Measurements from ENCODE around the gene SURF4. TPM values are rescaled to one million over a fixed set of nuclear protein-coding genes. Genes with fewer than 3 reads are reported as not detected.
A peak's percentile ranks its signal among the peaks of the same experiment; 100 is the strongest.

The SURF4 gene
- total and polyA plus RNA-seq, 4 donors = 142 to 386 (median 217) TPM

DNA sequence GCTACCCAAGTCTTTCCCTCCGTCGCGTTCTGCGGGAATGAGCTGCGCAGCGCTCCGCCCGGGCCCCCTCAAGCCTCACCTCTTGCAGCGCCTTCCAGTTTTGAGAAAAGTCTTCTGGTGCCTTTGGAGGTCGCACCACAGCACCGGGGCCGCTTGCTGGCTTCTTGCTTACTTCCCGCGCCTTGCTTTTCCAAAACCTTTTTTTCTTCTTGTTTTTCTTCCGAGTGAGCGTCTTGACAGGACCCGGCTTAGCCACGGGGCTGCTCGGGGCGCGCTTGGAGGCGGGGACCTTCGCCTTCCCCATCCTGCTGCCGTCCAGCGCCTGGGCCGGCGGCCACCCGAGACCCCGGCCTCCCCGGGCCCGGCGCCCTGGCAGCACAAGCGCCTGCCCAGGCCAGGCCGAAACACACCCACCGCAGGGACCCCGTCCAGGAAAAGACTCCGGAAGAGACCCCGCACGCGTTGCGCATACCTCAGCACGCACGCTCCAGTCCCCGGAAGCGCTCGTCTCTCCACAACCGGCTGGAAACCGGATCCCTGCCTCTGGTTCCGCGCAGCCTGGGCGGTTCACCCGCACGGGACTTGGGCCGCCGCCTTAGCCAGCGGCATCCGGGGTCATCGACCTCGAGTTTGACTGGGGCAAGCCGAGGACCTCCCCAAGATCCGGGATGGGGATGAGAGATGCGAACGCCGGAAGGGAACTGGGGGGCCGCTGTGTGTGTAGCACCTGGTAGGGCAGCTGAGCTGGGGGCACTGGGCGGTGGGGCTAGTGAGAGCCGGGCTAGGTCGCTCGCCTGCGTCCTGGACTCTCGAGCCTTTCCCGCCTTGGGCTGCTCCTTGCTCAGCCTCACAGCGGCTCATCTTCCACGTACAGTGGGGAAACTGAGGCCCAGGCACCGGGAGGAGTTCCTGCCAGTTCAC is 41.9 kb upstream of the SURF4 start, which contains the start of gene REXO4:
Gene REXO4 (minus strand): TSS at position 470 of the 921 bp plus-strand sequence. CDS start 166 bp downstream, at position 304.
- peak; percentile 84 for DNase-seq (ENCODE audit: low spot score)
- TF ChIP-seq, protein P1, sequence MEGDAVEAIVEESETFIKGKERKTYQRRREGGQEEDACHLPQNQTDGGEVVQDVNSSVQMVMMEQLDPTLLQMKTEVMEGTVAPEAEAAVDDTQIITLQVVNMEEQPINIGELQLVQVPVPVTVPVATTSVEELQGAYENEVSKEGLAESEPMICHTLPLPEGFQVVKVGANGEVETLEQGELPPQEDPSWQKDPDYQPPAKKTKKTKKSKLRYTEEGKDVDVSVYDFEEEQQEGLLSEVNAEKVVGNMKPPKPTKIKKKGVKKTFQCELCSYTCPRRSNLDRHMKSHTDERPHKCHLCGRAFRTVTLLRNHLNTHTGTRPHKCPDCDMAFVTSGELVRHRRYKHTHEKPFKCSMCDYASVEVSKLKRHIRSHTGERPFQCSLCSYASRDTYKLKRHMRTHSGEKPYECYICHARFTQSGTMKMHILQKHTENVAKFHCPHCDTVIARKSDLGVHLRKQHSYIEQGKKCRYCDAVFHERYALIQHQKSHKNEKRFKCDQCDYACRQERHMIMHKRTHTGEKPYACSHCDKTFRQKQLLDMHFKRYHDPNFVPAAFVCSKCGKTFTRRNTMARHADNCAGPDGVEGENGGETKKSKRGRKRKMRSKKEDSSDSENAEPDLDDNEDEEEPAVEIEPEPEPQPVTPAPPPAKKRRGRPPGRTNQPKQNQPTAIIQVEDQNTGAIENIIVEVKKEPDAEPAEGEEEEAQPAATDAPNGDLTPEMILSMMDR (IDR thresholded peaks at IDR 0.05; ENCODE audit: low read depth, low read length, missing input control) = no peak
- TF ChIP-seq, protein P2, sequence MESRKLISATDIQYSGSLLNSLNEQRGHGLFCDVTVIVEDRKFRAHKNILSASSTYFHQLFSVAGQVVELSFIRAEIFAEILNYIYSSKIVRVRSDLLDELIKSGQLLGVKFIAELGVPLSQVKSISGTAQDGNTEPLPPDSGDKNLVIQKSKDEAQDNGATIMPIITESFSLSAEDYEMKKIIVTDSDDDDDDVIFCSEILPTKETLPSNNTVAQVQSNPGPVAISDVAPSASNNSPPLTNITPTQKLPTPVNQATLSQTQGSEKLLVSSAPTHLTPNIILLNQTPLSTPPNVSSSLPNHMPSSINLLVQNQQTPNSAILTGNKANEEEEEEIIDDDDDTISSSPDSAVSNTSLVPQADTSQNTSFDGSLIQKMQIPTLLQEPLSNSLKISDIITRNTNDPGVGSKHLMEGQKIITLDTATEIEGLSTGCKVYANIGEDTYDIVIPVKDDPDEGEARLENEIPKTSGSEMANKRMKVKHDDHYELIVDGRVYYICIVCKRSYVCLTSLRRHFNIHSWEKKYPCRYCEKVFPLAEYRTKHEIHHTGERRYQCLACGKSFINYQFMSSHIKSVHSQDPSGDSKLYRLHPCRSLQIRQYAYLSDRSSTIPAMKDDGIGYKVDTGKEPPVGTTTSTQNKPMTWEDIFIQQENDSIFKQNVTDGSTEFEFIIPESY (IDR thresholded peaks at IDR 0.05) = peak; percentile 68
- TF ChIP-seq FOXA1 (IDR thresholded peaks at IDR 0.05) (no peak), EGR1 (IDR thresholded peaks at IDR 0.05; ENCODE audit: low read depth in 2 of 2) (peak in 1 of 2 donors; percentile 44), HNF4A (conservative IDR thresholded peaks at IDR 0.05) (peak in 1 of 2 donors; percentile 32), YY1 (IDR thresholded peaks at IDR 0.05) (peak; percentile 66), SP1 (IDR thresholded peaks at IDR 0.05) (peak; percentile 61), FOXA2 (IDR thresholded peaks at IDR 0.05) (peak; percentile 10), TAF1 (conservative IDR thresholded peaks at IDR 0.05) (no peak), NR2F2 (IDR thresholded peaks at IDR 0.05) (peak; percentile 73), HNF4G (IDR thresholded peaks at IDR 0.05) (peak; percentile 33), GABPA (IDR thresholded peaks at IDR 0.05 in 1 of 2, conservative IDR thresholded peaks at IDR 0.05 in 1 of 2) (peak; percentile 94 to 99), JUND (IDR thresholded peaks at IDR 0.05) (no peak), RXRA (IDR thresholded peaks at IDR 0.05) (peak; percentile 96 to 98), RAD21 (IDR thresholded peaks at IDR 0.05) (peak; percentile 2 to 50)
- TF ChIP-seq, protein P3, sequence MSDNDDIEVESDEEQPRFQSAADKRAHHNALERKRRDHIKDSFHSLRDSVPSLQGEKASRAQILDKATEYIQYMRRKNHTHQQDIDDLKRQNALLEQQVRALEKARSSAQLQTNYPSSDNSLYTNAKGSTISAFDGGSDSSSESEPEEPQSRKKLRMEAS (IDR thresholded peaks at IDR 0.05) = peak; percentile 89
- Histone ChIP-seq H3K36me3 (ENCODE audit: control insufficient read depth in 4 of 4, insufficient read depth in 3 of 4, low read depth in 1 of 4, low read length in 3 of 4) (peaks cover 4 to 12% (median 5%) of the 10 kb centered on the region in 4 donors), H3K27ac (ENCODE audit: low read depth in 1 of 2, low read length in 2 of 2) (peak within 1 kb of the TSS; percentile 46 to 47), H3K4me1 (ENCODE audit: control insufficient read depth in 4 of 4, insufficient read depth in 4 of 4, low read length in 3 of 4) (peaks cover 5 to 25% (median 20%) of the 10 kb centered on the region in 4 donors), H3K4me3 (ENCODE audit: low read depth in 1 of 3, low read length in 3 of 3) (peak within 1 kb of the TSS; percentile 85 to 96 (median 89)), H3K27me3 (ENCODE audit: control insufficient read depth in 4 of 4, insufficient read depth in 4 of 4, low read length in 3 of 4) (no peaks in the 10 kb centered on the region), H3K9me3 (ENCODE audit: control insufficient read depth in 4 of 4, low read length in 3 of 4) (no peaks in the 10 kb centered on the region), H3K9ac (ENCODE audit: low read depth in 1 of 2, low read length in 2 of 2) (peak within 1 kb of the TSS; percentile 28 to 61)
- 3% methylated on average over 75 of the region's 75 CpGs for WGBS

DNA sequence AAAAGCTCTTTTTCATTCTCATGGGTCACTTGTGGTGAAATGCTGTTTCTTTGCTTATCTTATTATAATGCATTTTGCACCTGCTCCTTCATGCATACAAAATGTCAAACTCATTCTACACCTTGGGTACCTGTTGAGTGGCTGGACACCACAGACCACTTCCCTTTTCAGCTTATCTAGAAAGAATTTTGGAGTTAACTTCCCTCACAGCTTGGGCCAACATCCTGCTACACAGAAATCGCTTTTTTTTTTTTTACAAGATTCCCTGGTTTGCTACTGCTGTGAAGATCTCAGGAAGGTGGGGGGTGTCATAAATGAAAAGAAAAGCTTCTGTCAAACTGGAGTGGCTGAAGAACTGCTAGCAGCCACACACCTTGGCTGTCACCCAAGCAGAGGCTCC is 39.3 kb upstream of the SURF4 start:
- peaks cover 14 to 34% (median 18%) of the 10 kb centered on the region in 4 donors for H3K36me3 ChIP-seq (ENCODE audit: control insufficient read depth in 4 of 4, insufficient read depth in 3 of 4, low read depth in 1 of 4, low read length in 3 of 4)
- TF ChIP-seq, protein P3 (IDR thresholded peaks at IDR 0.05) = no peak
- TF ChIP-seq GABPA (IDR thresholded peaks at IDR 0.05 in 1 of 2, conservative IDR thresholded peaks at IDR 0.05 in 1 of 2) (no peak), TAF1 (conservative IDR thresholded peaks at IDR 0.05) (no peak), EGR1 (IDR thresholded peaks at IDR 0.05; ENCODE audit: low read depth in 2 of 2) (no peak), RXRA (IDR thresholded peaks at IDR 0.05) (no peak)
- TF ChIP-seq, protein P2 (IDR thresholded peaks at IDR 0.05) = no peak
- TF ChIP-seq, protein P4, sequence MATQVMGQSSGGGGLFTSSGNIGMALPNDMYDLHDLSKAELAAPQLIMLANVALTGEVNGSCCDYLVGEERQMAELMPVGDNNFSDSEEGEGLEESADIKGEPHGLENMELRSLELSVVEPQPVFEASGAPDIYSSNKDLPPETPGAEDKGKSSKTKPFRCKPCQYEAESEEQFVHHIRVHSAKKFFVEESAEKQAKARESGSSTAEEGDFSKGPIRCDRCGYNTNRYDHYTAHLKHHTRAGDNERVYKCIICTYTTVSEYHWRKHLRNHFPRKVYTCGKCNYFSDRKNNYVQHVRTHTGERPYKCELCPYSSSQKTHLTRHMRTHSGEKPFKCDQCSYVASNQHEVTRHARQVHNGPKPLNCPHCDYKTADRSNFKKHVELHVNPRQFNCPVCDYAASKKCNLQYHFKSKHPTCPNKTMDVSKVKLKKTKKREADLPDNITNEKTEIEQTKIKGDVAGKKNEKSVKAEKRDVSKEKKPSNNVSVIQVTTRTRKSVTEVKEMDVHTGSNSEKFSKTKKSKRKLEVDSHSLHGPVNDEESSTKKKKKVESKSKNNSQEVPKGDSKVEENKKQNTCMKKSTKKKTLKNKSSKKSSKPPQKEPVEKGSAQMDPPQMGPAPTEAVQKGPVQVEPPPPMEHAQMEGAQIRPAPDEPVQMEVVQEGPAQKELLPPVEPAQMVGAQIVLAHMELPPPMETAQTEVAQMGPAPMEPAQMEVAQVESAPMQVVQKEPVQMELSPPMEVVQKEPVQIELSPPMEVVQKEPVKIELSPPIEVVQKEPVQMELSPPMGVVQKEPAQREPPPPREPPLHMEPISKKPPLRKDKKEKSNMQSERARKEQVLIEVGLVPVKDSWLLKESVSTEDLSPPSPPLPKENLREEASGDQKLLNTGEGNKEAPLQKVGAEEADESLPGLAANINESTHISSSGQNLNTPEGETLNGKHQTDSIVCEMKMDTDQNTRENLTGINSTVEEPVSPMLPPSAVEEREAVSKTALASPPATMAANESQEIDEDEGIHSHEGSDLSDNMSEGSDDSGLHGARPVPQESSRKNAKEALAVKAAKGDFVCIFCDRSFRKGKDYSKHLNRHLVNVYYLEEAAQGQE (IDR thresholded peaks at IDR 0.05) = no peak
- no peak overlapping the region for H3K27ac ChIP-seq (ENCODE audit: low read depth in 1 of 2, low read length in 2 of 2)
- DNase-seq (ENCODE audit: low spot score) = no peak
- H3K4me3 ChIP-seq (ENCODE audit: low read depth in 1 of 3, low read length in 3 of 3) = no peak overlapping the region
- H3K9me3 ChIP-seq (ENCODE audit: control insufficient read depth in 4 of 4, low read length in 3 of 4) = no peaks in the 10 kb centered on the region
- H3K4me1 ChIP-seq (ENCODE audit: control insufficient read depth in 4 of 4, insufficient read depth in 4 of 4, low read length in 3 of 4) = peaks cover 5 to 25% (median 20%) of the 10 kb centered on the region in 4 donors
- no peak overlapping the region for H3K9ac ChIP-seq (ENCODE audit: low read depth in 1 of 2, low read length in 2 of 2)
- WGBS = 84% methylated on average over 1 of the region's 1 CpG
- no peaks in the 10 kb centered on the region for H3K27me3 ChIP-seq (ENCODE audit: control insufficient read depth in 4 of 4, insufficient read depth in 4 of 4, low read length in 3 of 4)
